Measurements from ENCODE around the gene SMIM12. TPM values are rescaled to one million over a fixed set of nuclear protein-coding genes. Genes with fewer than 3 reads are reported as not detected.

The SMIM12 gene
- total RNA-seq, 1 experiment from 2014 or later: 19.3 TPM

DNA sequence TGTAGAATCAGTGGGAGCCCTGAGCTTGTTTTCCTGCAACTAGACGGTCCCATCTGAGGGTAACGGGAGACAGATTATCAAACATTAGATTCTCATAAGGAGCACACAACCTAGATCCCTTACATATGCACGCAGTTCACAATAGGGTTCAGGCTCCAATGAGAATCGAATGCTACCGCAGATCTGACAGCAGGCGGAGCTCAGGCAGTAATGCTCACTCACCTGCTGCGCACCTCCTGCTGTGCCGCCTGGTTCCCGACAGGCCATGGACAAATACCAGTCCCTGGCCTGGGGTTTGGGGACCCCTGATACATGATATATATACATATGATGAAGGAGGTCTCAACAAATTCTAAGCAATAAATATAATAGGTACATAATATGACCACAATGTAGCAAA, 19.7 kb upstream of the SMIM12 start:
- no peak overlapping the region for H3K4me3 Mint-ChIP-seq (ENCODE audit: unreplicated experiment)
- intact Hi-C loops (cut with micrococcal nuclease; ENCODE audit: unreplicated experiment): no loop called here
- no peaks in the 10 kb centered on the region for H3K4me1 Mint-ChIP-seq (ENCODE audit: low read depth, unreplicated experiment)
- Histone ChIP-seq H3K27me3 (replicated peaks; ENCODE audit: control insufficient read depth, insufficient read depth, low read length) (no peaks in the 10 kb centered on the region), H3K4me1 (no peaks in the 10 kb centered on the region), H3K9me3 (no peaks in the 10 kb centered on the region), H3K36me3 (ENCODE audit: control insufficient read depth, insufficient read depth, low read length) (no peaks in the 10 kb centered on the region), H3K4me3 (ENCODE audit: low read depth, low read length) (no peak overlapping the region)
- ChIA-PET CTCF (no interaction called here), POLR2A (interaction anchor here (0.6 kb wide), 1 partner anchor 283 kb away, joined by 3 read pairs; no protein-coding TSS in a partner anchor)
- no peaks in the 10 kb centered on the region for H3K36me3 Mint-ChIP-seq (ENCODE audit: insufficient read depth, unreplicated experiment)
- no TSS peak for BruUV-seq (replicated peaks)
- no peaks in the 10 kb centered on the region for H3K9me3 Mint-ChIP-seq (ENCODE audit: unreplicated experiment)
- no peak overlapping the region for H3K27ac Mint-ChIP-seq (ENCODE audit: unreplicated experiment)
- TF ChIP-seq, protein P1, sequence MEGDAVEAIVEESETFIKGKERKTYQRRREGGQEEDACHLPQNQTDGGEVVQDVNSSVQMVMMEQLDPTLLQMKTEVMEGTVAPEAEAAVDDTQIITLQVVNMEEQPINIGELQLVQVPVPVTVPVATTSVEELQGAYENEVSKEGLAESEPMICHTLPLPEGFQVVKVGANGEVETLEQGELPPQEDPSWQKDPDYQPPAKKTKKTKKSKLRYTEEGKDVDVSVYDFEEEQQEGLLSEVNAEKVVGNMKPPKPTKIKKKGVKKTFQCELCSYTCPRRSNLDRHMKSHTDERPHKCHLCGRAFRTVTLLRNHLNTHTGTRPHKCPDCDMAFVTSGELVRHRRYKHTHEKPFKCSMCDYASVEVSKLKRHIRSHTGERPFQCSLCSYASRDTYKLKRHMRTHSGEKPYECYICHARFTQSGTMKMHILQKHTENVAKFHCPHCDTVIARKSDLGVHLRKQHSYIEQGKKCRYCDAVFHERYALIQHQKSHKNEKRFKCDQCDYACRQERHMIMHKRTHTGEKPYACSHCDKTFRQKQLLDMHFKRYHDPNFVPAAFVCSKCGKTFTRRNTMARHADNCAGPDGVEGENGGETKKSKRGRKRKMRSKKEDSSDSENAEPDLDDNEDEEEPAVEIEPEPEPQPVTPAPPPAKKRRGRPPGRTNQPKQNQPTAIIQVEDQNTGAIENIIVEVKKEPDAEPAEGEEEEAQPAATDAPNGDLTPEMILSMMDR (IDR thresholded peaks at IDR 0.05; ENCODE audit: insufficient read depth in 1 of 2, low read depth in 1 of 2, low read length in 1 of 2, severe bottlenecking in 1 of 2, unreplicated experiment in 1 of 2): no peak
- peak in 1 of 2 experiments; percentile 13 for DNase-seq
- peaks cover 21% of the 10 kb centered on the region for H3K27me3 Mint-ChIP-seq (ENCODE audit: insufficient read depth, unreplicated experiment)

- no peak for DNase-seq
- TF ChIP-seq, protein P1 (IDR thresholded peaks at IDR 0.05; ENCODE audit: insufficient read depth in 1 of 2, low read depth in 1 of 2, low read length in 1 of 2, severe bottlenecking in 1 of 2, unreplicated experiment in 1 of 2): no peak
- intact Hi-C loops (cut with micrococcal nuclease; ENCODE audit: unreplicated experiment): no loop called here
- ChIA-PET POLR2A (no interaction called here), CTCF (no interaction called here)
- Mint-ChIP-seq H3K36me3 (ENCODE audit: insufficient read depth, unreplicated experiment) (no peaks in the 10 kb centered on the region), H3K27ac (ENCODE audit: unreplicated experiment) (no peak overlapping the region), H3K4me3 (ENCODE audit: unreplicated experiment) (no peak overlapping the region), H3K27me3 (ENCODE audit: insufficient read depth, unreplicated experiment) (peaks cover 26% of the 10 kb centered on the region), H3K4me1 (ENCODE audit: low read depth, unreplicated experiment) (no peaks in the 10 kb centered on the region), H3K9me3 (ENCODE audit: unreplicated experiment) (no peaks in the 10 kb centered on the region)
- no TSS peak for BruUV-seq (replicated peaks)
- Histone ChIP-seq H3K4me1 (no peaks in the 10 kb centered on the region), H3K36me3 (ENCODE audit: control insufficient read depth, insufficient read depth, low read length) (no peaks in the 10 kb centered on the region), H3K4me3 (ENCODE audit: low read depth, low read length) (no peak overlapping the region), H3K9me3 (no peaks in the 10 kb centered on the region), H3K27me3 (replicated peaks; ENCODE audit: control insufficient read depth, insufficient read depth, low read length) (no peaks in the 10 kb centered on the region; the same call in 1 of the 2 replicates)
These were observed 16.9 kb upstream of the SMIM12 start for GRCh38 chr1:34876406-34876805.

GRCh38 chr1:34874296-34874952, 14.9 kb upstream of the SMIM12 start:
- no peaks in the 10 kb centered on the region for H3K4me1 ChIP-seq
- no peaks in the 10 kb centered on the region for H3K36me3 ChIP-seq (ENCODE audit: control insufficient read depth, insufficient read depth, low read length)
- Mint-ChIP-seq H3K9me3 (ENCODE audit: unreplicated experiment) (no peaks in the 10 kb centered on the region), H3K36me3 (ENCODE audit: insufficient read depth, unreplicated experiment) (no peaks in the 10 kb centered on the region), H3K4me1 (ENCODE audit: low read depth, unreplicated experiment) (no peaks in the 10 kb centered on the region), H3K27me3 (ENCODE audit: insufficient read depth, unreplicated experiment) (peaks cover 31% of the 10 kb centered on the region), H3K4me3 (ENCODE audit: unreplicated experiment) (no peak overlapping the region), H3K27ac (ENCODE audit: unreplicated experiment) (no peak overlapping the region)
- TF ChIP-seq, protein P1 (IDR thresholded peaks at IDR 0.05; ENCODE audit: insufficient read depth in 1 of 2, low read depth in 1 of 2, low read length in 1 of 2, severe bottlenecking in 1 of 2, unreplicated experiment in 1 of 2): no peak
- H3K4me3 ChIP-seq (ENCODE audit: low read depth, low read length): no peak overlapping the region
- H3K9me3 ChIP-seq: no peaks in the 10 kb centered on the region
- DNase-seq: no peak
- no TSS peak for BruUV-seq (replicated peaks)
- no peaks in the 10 kb centered on the region; the same call in 1 of the 2 replicates for H3K27me3 ChIP-seq (replicated peaks; ENCODE audit: control insufficient read depth, insufficient read depth, low read length)
- POLR2A ChIA-PET: no interaction called here
- CTCF ChIA-PET: interaction anchor here (0.6 to 0.7 kb wide), 2 partner anchors 15 to 239 kb away, joined by 3 read pairs; partner anchors contain the start of gene SMIM12
- intact Hi-C loops (cut with micrococcal nuclease; ENCODE audit: unreplicated experiment): no loop called here

Measured in Caco-2 (cell line).